Skeletal muscle tissue (tissue), 2 donors: Measurements from ENCODE around the gene EXO5. TPM values are rescaled to one million over a fixed set of nuclear protein-coding genes. Genes with fewer than 3 reads are reported as not detected.

Experiments used
- small RNA-seq: library from RNA; depleted of rRNA; stranded (forward); fragments of <200 nt; gene quantifications from one replicate; pipeline ENCODE3, GENCODE V24; 2014
- total RNA-seq: library from RNA; depleted of rRNA; stranded (reverse); fragments of >200 nt; gene quantifications from one replicate; pipeline ENCODE4 v1.2.3, GENCODE V29; 2014

Gene EXO5
- total RNA-seq, 1 donor from 2014 or later = 6.3 TPM

Small RNA genes within 50 kb of the gene (small RNA-seq; reads per million reads assigned to genes)
- gene AL356379.1 = not detected

Other genes with a start within 250 kb of the EXO5 start
- 7.8 TPM for gene COL9A2, start 191.5 kb upstream of the EXO5 start, total RNA-seq
- 9.9 TPM for gene SMAP2, start 135.0 kb upstream of the EXO5 start, total RNA-seq
- under 0.01 TPM for gene ZFP69B, start 58.3 kb upstream of the EXO5 start, total RNA-seq
- gene ZFP69, start 31.5 kb upstream of the EXO5 start, total RNA-seq = 3.7 TPM
- 2.1 TPM for gene ZNF684, start 22.9 kb downstream of the EXO5 start, total RNA-seq
- 0.52 TPM for gene RIMS3, start 156.9 kb downstream of the EXO5 start, total RNA-seq
- 28.2 TPM for gene NFYC, start 182.9 kb downstream of the EXO5 start, total RNA-seq